K562 (cell line): ENCODE measurements around the gene LSP1. TPM values are rescaled to one million over a fixed set of nuclear protein-coding genes. Genes with fewer than 3 reads are reported as not detected.

Source experiments
- HLTF ChIP-seq: fragments of 450-650 bp; IDR thresholded peaks from 2 replicates; pipeline ENCODE4 v1.6.1; 2016
- MED1 ChIP-seq: sonication (generic); formaldehyde crosslinking; IDR thresholded peaks from 2 replicates; pipeline ENCODE4 v1.8.1; 2023; ENCODE audit warnings: missing genetic modification reagents, borderline replicate concordance
- SRF ChIP-seq, 2 experiments: fragments of 250-450, 450-650 bp in 1 of 2; sonication (Bioruptor Pico) in 1 of 2; sonication (generic) in 1 of 2; formaldehyde crosslinking; IDR thresholded peaks; 2 replicates each; pipeline versions ENCODE4 v1.5.0 to v1.5.1; 2020 to 2022; ENCODE audit warnings: mild to moderate bottlenecking in 1 of 2, missing genetic modification reagents in 1 of 2
- SRSF1 ChIP-seq: fragments of 200-400 bp; formaldehyde crosslinking; IDR thresholded peaks from 2 replicates; pipeline ENCODE4 v1.6.1; 2017; ENCODE audit warnings: mild to moderate bottlenecking, low read depth, low read length, moderate library complexity
- polyA plus RNA-seq, 8 experiments: library from polyadenylated mRNA; depleted of rRNA in 4 of 8; stranded (reverse) in 5 of 8; unstranded in 3 of 8; fragments of >200 nt; fragmentation: Nextera tagmentation in 2 of 8; fragmentation: Illumina TruSeq in 1 of 8; extraction: Ambion mirVana in 2 of 8; extraction: Trizol in 1 of 8; gene quantifications; 2 replicates each; pipeline versions ENCODE4 v1.2.1 to v1.2.3, GENCODE V29; 2011 to 2014; ENCODE audit warnings: inconsistent platforms in 1 of 8, missing spikeins in 1 of 8
- total RNA-seq, 7 experiments: library from RNA; depleted of rRNA in 6 of 7; stranded (reverse); fragments of >200 nt in 6 of 7; fragmentation: Illumina TruSeq in 2 of 7; extraction: Trizol in 2 of 7; gene quantifications; 2 replicates each; pipeline versions ENCODE4 v1.2.1 to v1.2.3, GENCODE V29; 2011 to 2021; ENCODE audit warnings: low replicate concordance in 1 of 7
- TF ChIP-seq, protein P1 (sequence below): fragments of 250-450 bp; sonication (Bioruptor Pico); IDR thresholded peaks from 2 replicates; pipeline ENCODE4 v1.5.0; 2022; ENCODE audit warnings: mild to moderate bottlenecking
- TF ChIP-seq, protein P2 (sequence below): fragments of 450-650 bp; IDR thresholded peaks from 2 replicates; pipeline ENCODE4 v1.6.1; 2016
- TF ChIP-seq, protein P3 (sequence below): fragments of 250-450 bp; sonication (Bioruptor Pico); IDR thresholded peaks from 2 replicates; pipeline ENCODE4 v1.8.0; 2022; ENCODE audit warnings: inconsistent platforms

The LSP1 gene
- total and polyA plus RNA-seq, 9 of the 15 experiments (the other 6 are each of a cell fraction or from before 2014, with no cell fraction given), result 0.08 to 2.9 (median 0.65) TPM; not detected in 2

DNA sequence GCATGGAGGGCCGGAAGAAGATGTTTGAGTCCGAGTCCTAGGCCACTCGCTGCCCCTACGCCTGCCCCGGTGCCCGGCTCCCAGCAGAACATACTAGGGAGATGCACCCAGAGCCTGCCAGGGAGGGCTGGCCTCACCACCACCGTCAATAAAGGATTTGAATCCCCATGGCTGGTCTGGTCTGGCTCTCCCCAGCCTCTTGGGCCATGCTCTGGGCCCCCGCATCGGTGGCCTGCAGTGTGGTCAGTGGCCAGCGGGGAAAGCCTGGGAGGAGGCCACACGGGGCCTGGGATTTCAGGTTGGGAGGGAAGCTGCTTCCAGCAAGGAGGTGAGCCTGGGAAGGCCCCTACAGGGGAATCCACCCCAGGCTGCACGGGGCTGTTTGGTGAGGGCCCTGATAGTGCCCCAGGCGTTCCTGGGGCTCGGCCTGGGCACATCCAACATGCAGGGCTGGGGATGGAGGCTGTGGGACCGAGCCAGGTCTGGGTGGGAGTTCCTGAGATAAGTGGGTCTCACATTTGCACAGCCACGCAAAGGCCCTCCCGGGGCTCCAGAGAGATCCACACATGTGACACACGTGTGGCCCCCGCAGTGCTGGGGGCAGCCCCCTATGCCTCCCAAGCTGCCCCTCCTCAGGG lies 11.3 kb upstream of the LSP1 start (continued):
- TF ChIP-seq, protein P1, sequence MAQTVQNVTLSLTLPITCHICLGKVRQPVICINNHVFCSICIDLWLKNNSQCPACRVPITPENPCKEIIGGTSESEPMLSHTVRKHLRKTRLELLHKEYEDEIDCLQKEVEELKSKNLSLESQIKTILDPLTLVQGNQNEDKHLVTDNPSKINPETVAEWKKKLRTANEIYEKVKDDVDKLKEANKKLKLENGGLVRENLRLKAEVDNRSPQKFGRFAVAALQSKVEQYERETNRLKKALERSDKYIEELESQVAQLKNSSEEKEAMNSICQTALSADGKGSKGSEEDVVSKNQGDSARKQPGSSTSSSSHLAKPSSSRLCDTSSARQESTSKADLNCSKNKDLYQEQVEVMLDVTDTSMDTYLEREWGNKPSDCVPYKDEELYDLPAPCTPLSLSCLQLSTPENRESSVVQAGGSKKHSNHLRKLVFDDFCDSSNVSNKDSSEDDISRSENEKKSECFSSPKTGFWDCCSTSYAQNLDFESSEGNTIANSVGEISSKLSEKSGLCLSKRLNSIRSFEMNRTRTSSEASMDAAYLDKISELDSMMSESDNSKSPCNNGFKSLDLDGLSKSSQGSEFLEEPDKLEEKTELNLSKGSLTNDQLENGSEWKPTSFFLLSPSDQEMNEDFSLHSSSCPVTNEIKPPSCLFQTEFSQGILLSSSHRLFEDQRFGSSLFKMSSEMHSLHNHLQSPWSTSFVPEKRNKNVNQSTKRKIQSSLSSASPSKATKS (CRISPR knock-in tag), result no peak
- TF ChIP-seq, protein P2, sequence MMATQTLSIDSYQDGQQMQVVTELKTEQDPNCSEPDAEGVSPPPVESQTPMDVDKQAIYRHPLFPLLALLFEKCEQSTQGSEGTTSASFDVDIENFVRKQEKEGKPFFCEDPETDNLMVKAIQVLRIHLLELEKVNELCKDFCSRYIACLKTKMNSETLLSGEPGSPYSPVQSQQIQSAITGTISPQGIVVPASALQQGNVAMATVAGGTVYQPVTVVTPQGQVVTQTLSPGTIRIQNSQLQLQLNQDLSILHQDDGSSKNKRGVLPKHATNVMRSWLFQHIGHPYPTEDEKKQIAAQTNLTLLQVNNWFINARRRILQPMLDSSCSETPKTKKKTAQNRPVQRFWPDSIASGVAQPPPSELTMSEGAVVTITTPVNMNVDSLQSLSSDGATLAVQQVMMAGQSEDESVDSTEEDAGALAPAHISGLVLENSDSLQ, result no peak
- TF ChIP-seq, protein P3, sequence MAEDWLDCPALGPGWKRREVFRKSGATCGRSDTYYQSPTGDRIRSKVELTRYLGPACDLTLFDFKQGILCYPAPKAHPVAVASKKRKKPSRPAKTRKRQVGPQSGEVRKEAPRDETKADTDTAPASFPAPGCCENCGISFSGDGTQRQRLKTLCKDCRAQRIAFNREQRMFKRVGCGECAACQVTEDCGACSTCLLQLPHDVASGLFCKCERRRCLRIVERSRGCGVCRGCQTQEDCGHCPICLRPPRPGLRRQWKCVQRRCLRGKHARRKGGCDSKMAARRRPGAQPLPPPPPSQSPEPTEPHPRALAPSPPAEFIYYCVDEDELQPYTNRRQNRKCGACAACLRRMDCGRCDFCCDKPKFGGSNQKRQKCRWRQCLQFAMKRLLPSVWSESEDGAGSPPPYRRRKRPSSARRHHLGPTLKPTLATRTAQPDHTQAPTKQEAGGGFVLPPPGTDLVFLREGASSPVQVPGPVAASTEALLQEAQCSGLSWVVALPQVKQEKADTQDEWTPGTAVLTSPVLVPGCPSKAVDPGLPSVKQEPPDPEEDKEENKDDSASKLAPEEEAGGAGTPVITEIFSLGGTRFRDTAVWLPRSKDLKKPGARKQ, result no peak
- TF ChIP-seq SRF (CRISPR knock-in tag; IDR thresholded peaks at IDR 0.05) (no peak), SRSF1 (no peak), MED1 (CRISPR knock-in tag) (no peak), HLTF (no peak)
